Body of pancreas (tissue), 4 donors: ENCODE data around the gene CDKL5.

Source experiments
- POLR2A ChIP-seq, 3 donors: fragments of 450-650 bp; IDR thresholded peaks; one replicate each; pipeline ENCODE4 v1.6.1; 2016; ENCODE audit warnings: antibody characterized with exemption in 3 of 3, mild to moderate bottlenecking in 2 of 3
- TF ChIP-seq, protein P1 (sequence below), 7 experiments: fragments of 450-650 bp in 4 of 7; fragments of 200-600 bp in 3 of 7; sonication (generic) in 3 of 7; IDR thresholded peaks; one replicate each; pipeline ENCODE4 v1.5.1; 2016 to 2019; ENCODE audit warnings: antibody characterized with exemption in 7 of 7

DNA sequence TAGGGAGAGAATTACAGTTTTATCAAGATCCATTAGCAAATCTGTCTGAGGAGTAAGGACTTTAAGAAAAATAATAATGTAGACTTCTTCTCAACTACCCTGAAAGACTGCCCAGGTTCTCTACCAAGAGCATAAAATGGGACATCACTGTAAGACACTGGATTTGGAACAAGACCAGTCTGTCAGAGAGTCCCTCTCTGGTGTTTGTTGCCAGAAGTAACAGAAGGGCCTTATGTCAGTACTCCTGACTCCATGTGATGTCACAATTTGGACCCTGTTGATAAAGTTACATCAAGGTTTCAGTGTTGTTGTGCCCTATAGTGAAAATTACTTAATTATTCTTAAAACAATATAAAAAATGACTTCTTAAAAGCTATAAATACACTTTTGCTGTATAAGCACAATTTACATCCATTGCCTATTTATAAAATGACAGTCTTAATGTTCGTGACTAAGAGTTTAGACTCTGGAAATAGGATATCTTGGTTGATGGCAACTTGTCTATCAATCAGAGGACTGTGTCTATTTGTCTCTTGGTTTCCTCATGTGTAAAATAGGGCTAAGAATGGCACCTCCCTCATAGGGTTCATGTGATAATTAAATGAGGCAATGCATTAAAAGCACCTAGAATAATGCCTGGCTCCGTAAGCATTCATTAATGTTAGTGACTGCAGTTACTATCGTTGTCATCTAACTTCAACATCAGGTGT lies 188.7 kb downstream of the CDKL5 start:
- TF ChIP-seq, protein P1, sequence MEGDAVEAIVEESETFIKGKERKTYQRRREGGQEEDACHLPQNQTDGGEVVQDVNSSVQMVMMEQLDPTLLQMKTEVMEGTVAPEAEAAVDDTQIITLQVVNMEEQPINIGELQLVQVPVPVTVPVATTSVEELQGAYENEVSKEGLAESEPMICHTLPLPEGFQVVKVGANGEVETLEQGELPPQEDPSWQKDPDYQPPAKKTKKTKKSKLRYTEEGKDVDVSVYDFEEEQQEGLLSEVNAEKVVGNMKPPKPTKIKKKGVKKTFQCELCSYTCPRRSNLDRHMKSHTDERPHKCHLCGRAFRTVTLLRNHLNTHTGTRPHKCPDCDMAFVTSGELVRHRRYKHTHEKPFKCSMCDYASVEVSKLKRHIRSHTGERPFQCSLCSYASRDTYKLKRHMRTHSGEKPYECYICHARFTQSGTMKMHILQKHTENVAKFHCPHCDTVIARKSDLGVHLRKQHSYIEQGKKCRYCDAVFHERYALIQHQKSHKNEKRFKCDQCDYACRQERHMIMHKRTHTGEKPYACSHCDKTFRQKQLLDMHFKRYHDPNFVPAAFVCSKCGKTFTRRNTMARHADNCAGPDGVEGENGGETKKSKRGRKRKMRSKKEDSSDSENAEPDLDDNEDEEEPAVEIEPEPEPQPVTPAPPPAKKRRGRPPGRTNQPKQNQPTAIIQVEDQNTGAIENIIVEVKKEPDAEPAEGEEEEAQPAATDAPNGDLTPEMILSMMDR (IDR thresholded peaks at IDR 0.05) = no peak
- TF ChIP-seq POLR2A (IDR thresholded peaks at IDR 0.05) = no peak
